Kidney (tissue), 14 donors: Measurements from ENCODE around the gene FBLN1. TPM values are rescaled to one million over a fixed set of nuclear protein-coding genes. Genes with fewer than 3 reads are reported as not detected.

Source experiments
- DNase-seq, 5 donors: peaks; one replicate each; pipeline ENCODE4 v3.0.0-alpha.2; 2013 to 2020
- FAIRE-seq: peaks from 2 replicates; lab custom pipeline; 2012; peaks lifted over from hg19 to GRCh38; lab: Jason Lieb, UNC
- H3K27ac ChIP-seq, 2 donors: one replicate each; pipeline ENCODE4 v1.7.0; 2013; ENCODE audit warnings: low read depth in 2 of 2, low read length in 2 of 2, inconsistent platforms in 1 of 2
- H3K27me3 ChIP-seq: one replicate; pipeline ENCODE4 v1.7.1; 2013; ENCODE audit warnings: low read length, inconsistent platforms; ENCODE audit not compliant: control insufficient read depth, insufficient read depth
- H3K36me3 ChIP-seq, 3 donors: one replicate each; pipeline versions ENCODE4 v1.7.0 to v1.7.1; 2013; ENCODE audit warnings: low read length in 3 of 3, control low read depth in 1 of 3, inconsistent platforms in 1 of 3; ENCODE audit not compliant: insufficient read depth in 3 of 3, control insufficient read depth in 2 of 3
- H3K4me1 ChIP-seq, 3 donors: one replicate each; pipeline versions ENCODE4 v1.7.0 to v1.7.1; 2013; ENCODE audit warnings: low read length in 3 of 3, inconsistent platforms in 1 of 3, low read depth in 1 of 3; ENCODE audit not compliant: control insufficient read depth in 2 of 3, insufficient read depth in 2 of 3
- H3K4me3 ChIP-seq, 3 donors: one replicate each; pipeline versions ENCODE4 v1.7.0 to v1.8.1; 2013; ENCODE audit warnings: low read length in 3 of 3, control low read depth in 1 of 3, inconsistent platforms in 1 of 3
- H3K9ac ChIP-seq, 3 donors: one replicate each; pipeline versions ENCODE4 v1.7.0 to v1.7.1; 2013; ENCODE audit warnings: low read length in 3 of 3, control low read depth in 1 of 3, inconsistent platforms in 1 of 3
- H3K9me3 ChIP-seq, 3 donors: one replicate each; pipeline versions ENCODE4 v1.7.0 to v1.7.1; 2013; ENCODE audit warnings: low read length in 3 of 3, control low read depth in 1 of 3, inconsistent platforms in 1 of 3; ENCODE audit not compliant: control insufficient read depth in 2 of 3, insufficient read depth in 1 of 3
- CTCF ChIP-seq: IDR thresholded peaks from 3 replicates; pipeline ENCODE4 v1.5.1; 2012; ENCODE audit warnings: mild to moderate bottlenecking, moderate library complexity, borderline replicate concordance; ENCODE audit not compliant: insufficient read depth; ENCODE audit errors: extremely low read depth
- intact Hi-C: fragments of 100-400 bp; cut with DNase I; formaldehyde crosslinking; loops from one replicate; pipeline ENCODE4 v1.11.1; 2022
- polyA plus RNA-seq: library from polyadenylated mRNA; stranded (reverse); fragments of 350-450 nt; fragmentation: Illumina TruSeq; extraction: RNeasy Lipid Tissue Mini Kit (QIAGEN cat#74804); gene quantifications from one replicate; pipeline ENCODE4 v1.2.3, GENCODE V29; 2014; ENCODE audit warnings: low read depth, low replicate concordance; ENCODE audit not compliant: insufficient read depth
- total RNA-seq: library from RNA; stranded (reverse); fragmentation: NEBNext Ultra II Directional; extraction: Animal tissue kit (Norgen Biotek cat#: 25700); gene quantifications from one replicate; pipeline ENCODE4 v1.2.1, GENCODE V29; 2021
- donor health status: control.
- donor health status: control.
- donor health status: control.
- donor health status: control.
- donor health status: control.
- donor health status: DM: yes; HTN: yes; CAD: no.
- donor health status: Normal renal cell carcinoma (clear cell type).

Gene FBLN1
- total and polyA plus RNA-seq, 2 donors from 2014 or later = 23.3 to 105 TPM

GRCh38 chr22:45544588-45545170, 42.0 kb downstream of the FBLN1 start:
- Histone ChIP-seq H3K9ac (no peak overlapping the region), H3K27me3 (no peaks in the 10 kb centered on the region), H3K4me3 (no peak overlapping the region), H3K9me3 (no peaks in the 10 kb centered on the region), H3K36me3 (no peaks in the 10 kb centered on the region), H3K27ac (no peak overlapping the region), H3K4me1 (no peaks in the 10 kb centered on the region)
- DNase-seq (no peak), FAIRE-seq (no peak)
- no peak for TF ChIP-seq CTCF
- intact Hi-C loops = no loop called here

DNA sequence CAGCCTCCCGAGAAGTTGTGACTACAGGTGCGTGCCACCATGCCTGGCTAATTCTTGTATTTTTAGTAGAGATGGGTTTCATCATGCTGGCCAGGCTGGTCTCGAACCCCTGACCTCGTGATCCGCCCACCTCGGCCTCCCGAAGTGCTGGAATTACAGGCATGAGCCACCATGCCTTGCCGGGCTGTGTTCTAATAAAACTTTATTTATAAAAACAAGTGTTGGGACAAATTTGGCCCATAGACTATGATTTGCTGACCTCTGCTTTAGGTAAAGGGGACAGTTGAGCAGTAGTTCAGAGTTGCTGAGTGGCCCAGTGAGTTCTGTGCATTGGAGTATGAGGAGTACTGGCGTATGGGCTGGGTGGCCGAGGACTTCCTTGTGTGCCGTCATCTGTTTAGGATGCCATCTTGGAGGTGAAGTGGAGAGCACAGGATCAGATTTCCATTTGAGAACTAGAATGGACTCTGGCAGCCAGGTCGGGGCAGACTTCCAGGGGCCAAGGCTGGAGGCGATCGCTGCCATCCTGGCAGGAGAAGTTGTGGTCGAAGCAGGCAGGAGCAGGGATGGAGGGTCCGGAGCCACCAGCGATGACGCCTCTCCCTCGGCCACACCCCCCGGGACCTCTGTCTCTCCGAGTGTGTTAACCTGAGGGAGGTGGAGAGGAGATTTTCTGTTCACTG, 43.8 kb downstream of the FBLN1 start:
- H3K9ac ChIP-seq = no peak overlapping the region
- no peaks in the 10 kb centered on the region for H3K36me3 ChIP-seq
- no peaks in the 10 kb centered on the region for H3K27me3 ChIP-seq
- FAIRE-seq (no peak), DNase-seq (peak in 1 of 5 donors; percentile 39)
- H3K4me3 ChIP-seq = no peak overlapping the region
- H3K9me3 ChIP-seq = no peaks in the 10 kb centered on the region
- no peak for TF ChIP-seq CTCF
- H3K27ac ChIP-seq = no peak overlapping the region
- intact Hi-C loops = no loop called here
- H3K4me1 ChIP-seq = peaks cover 0 to 3% (median under 1%) of the 10 kb centered on the region in 3 donors

- intact Hi-C loops = no loop called here
- Histone ChIP-seq H3K4me3 (no peak overlapping the region), H3K4me1 (peaks cover 0 to 5% (median 3%) of the 10 kb centered on the region in 3 donors), H3K27me3 (no peaks in the 10 kb centered on the region), H3K36me3 (no peaks in the 10 kb centered on the region), H3K9ac (no peak overlapping the region), H3K27ac (no peak overlapping the region), H3K9me3 (no peaks in the 10 kb centered on the region)
- TF ChIP-seq CTCF = no peak
- DNase-seq (peak in 1 of 5 donors; percentile 62), FAIRE-seq (no peak)
These were observed 44.3 kb downstream of the FBLN1 start for GRCh38 chr22:45547016-45547345.
